ENCODE data around the gene ADGRF3.
"Not testable (repeated sequence)": the region's sequence is repeated elsewhere in the genome, so short reads cannot be mapped to it uniquely, and the experiment has no call there.

The ADGRF3 gene

GRCh38 chr2:26363323-26363722, 16.7 kb upstream of the ADGRF3 start:
- no peak for TF ChIP-seq CTCF (conservative IDR thresholded peaks at IDR 0.05; ENCODE audit: low read length)
- no peak overlapping the region for H3K4me3 ChIP-seq (ENCODE audit: low read length)
- no peak for DNase-seq (ENCODE audit: low read depth)

GRCh38 chr2:26359886-26360473, 13.4 kb upstream of the ADGRF3 start:
- DNase-seq (ENCODE audit: low read depth), result no peak
- TF ChIP-seq CTCF (conservative IDR thresholded peaks at IDR 0.05; ENCODE audit: low read length), result no peak

GRCh38 chr2:26356771-26357170, 10.2 kb upstream of the ADGRF3 start:
- no peak for TF ChIP-seq CTCF (conservative IDR thresholded peaks at IDR 0.05; ENCODE audit: low read length)
- no peak for DNase-seq (ENCODE audit: low read depth)

More at GRCh38 chr2:26359886-26360473, 13.4 kb upstream of the ADGRF3 start:
- no peak overlapping the region for H3K4me3 ChIP-seq (ENCODE audit: low read length)

GRCh38 chr2:26356111-26356510, 9.5 kb upstream of the ADGRF3 start:
- no peak overlapping the region for H3K4me3 ChIP-seq (ENCODE audit: low read length)
- no peak for DNase-seq (ENCODE audit: low read depth)
- TF ChIP-seq CTCF (conservative IDR thresholded peaks at IDR 0.05; ENCODE audit: low read length), result no peak

More at GRCh38 chr2:26356771-26357170, 10.2 kb upstream of the ADGRF3 start:
- H3K4me3 ChIP-seq (ENCODE audit: low read length), result no peak overlapping the region

- peak; percentile 82 for DNase-seq (ENCODE audit: low read depth)
- no peak overlapping the region for H3K4me3 ChIP-seq (ENCODE audit: low read length)
- TF ChIP-seq CTCF (conservative IDR thresholded peaks at IDR 0.05; ENCODE audit: low read length), result no peak
Observed at GRCh38 chr2:26355038-26355995, 8.7 kb upstream of the ADGRF3 start.

GRCh38 chr2:26354469-26354868, 7.9 kb upstream of the ADGRF3 start:
- H3K4me3 ChIP-seq (ENCODE audit: low read length); DNase-seq (ENCODE audit: low read depth): not testable (repeated sequence)

- DNase-seq (ENCODE audit: low read depth), result no peak
- TF ChIP-seq CTCF (conservative IDR thresholded peaks at IDR 0.05; ENCODE audit: low read length), result no peak
- no peak overlapping the region for H3K4me3 ChIP-seq (ENCODE audit: low read length)
Observed at GRCh38 chr2:26352892-26353291, 6.3 kb upstream of the ADGRF3 start.

All from AG10803 (cell line).